Naive thymus-derived CD4-positive, alpha-beta T cell (primary cell): ENCODE data around the gene PNMA8C. TPM values are rescaled to one million over a fixed set of nuclear protein-coding genes. Genes with fewer than 3 reads are reported as not detected.

Source experiments
- ATAC-seq: fragments of 150-1000 bp; cut with Tn5 transposase; 2 replicates; pipeline ENCODE4 v1.10.0; 2021; ENCODE audit warnings: mild to moderate bottlenecking, moderate library complexity
- CTCF ChIA-PET: fragments of 350-600 bp; sonication (Branson Sonifier 250); formaldehyde crosslinking; loops from one replicate; lab custom pipeline; 2021; ENCODE audit warnings: antibody characterized with exemption; lab: Charles Lee
- POLR2A ChIA-PET: fragments of 350-600 bp; sonication (Branson Sonifier 250); formaldehyde crosslinking; loops from one replicate; lab custom pipeline; 2021; ENCODE audit warnings: antibody characterized with exemption, inconsistent platforms; lab: Charles Lee
- DNase-seq, 9 donors: peaks; one replicate each; pipeline versions ENCODE4 v3.0.0 to v3.0.0-alpha.2; 2020 to 2022; ENCODE audit warnings: mixed read lengths in 1 of 9
- H3K27ac ChIP-seq: one replicate; pipeline ENCODE4 v1.7.0; 2013; ENCODE audit warnings: mild to moderate bottlenecking, low read depth, low read length, moderate library complexity
- H3K27me3 ChIP-seq, 2 donors: one replicate each; pipeline ENCODE4 v1.7.0; 2013; ENCODE audit warnings: low read length in 2 of 2, mild to moderate bottlenecking in 2 of 2, moderate library complexity in 2 of 2; ENCODE audit not compliant: control insufficient read depth in 2 of 2, insufficient read depth in 2 of 2
- H3K36me3 ChIP-seq, 3 experiments: 1 replicate in 2 of 3; 2 replicates in 1 of 3; pipeline ENCODE4 v1.7.0; 2013; ENCODE audit warnings: low read length in 3 of 3, mild to moderate bottlenecking in 3 of 3, moderate library complexity in 1 of 3; ENCODE audit not compliant: insufficient read depth in 3 of 3, control insufficient read depth in 2 of 3
- H3K4me1 ChIP-seq, 2 donors: one replicate each; pipeline ENCODE4 v1.7.0; 2013; ENCODE audit warnings: low read length in 2 of 2, mild to moderate bottlenecking in 2 of 2, moderate library complexity in 1 of 2; ENCODE audit not compliant: control insufficient read depth in 2 of 2, insufficient read depth in 2 of 2
- H3K4me3 ChIP-seq: 2 replicates; pipeline ENCODE4 v1.7.0; 2013; ENCODE audit warnings: mild to moderate bottlenecking, low read length
- H3K9me3 ChIP-seq, 3 experiments: 1 replicate in 2 of 3; 2 replicates in 1 of 3; pipeline ENCODE4 v1.7.0; 2013; ENCODE audit warnings: low read length in 3 of 3; ENCODE audit not compliant: control insufficient read depth in 2 of 3
- H3K27ac Mint-ChIP-seq, 9 donors: one replicate each; pipeline ENCODE4 v1.8.0; 2020 to 2022; ENCODE audit warnings: mixed read lengths in 9 of 9, mild to moderate bottlenecking in 8 of 9, moderate library complexity in 5 of 9, inconsistent platforms in 2 of 9
- H3K27me3 Mint-ChIP-seq, 5 donors: one replicate each; pipeline ENCODE4 v1.8.0; 2021 to 2022; ENCODE audit warnings: mixed read lengths in 5 of 5, mild to moderate bottlenecking in 1 of 5
- H3K36me3 Mint-ChIP-seq, 5 donors: one replicate each; pipeline ENCODE4 v1.8.0; 2020 to 2022; ENCODE audit warnings: mixed read lengths in 5 of 5, mild to moderate bottlenecking in 3 of 5, inconsistent platforms in 1 of 5
- H3K4me1 Mint-ChIP-seq, 7 donors: one replicate each; pipeline ENCODE4 v1.8.0; 2020 to 2022; ENCODE audit warnings: mixed read lengths in 7 of 7, mild to moderate bottlenecking in 3 of 7, inconsistent platforms in 1 of 7
- H3K4me3 Mint-ChIP-seq, 10 donors: one replicate each; pipeline ENCODE4 v1.8.0; 2020 to 2022; ENCODE audit warnings: mild to moderate bottlenecking in 10 of 10, mixed read lengths in 10 of 10, moderate library complexity in 6 of 10, inconsistent platforms in 2 of 10
- H3K9me3 Mint-ChIP-seq, 11 donors: one replicate each; pipeline ENCODE4 v1.8.0; 2020 to 2022; ENCODE audit warnings: mixed read lengths in 11 of 11, mild to moderate bottlenecking in 4 of 11, inconsistent platforms in 1 of 11, moderate library complexity in 1 of 11
- intact Hi-C, 2 donors: fragments of 100-400 bp; cut with micrococcal nuclease; formaldehyde crosslinking; loops; one replicate each; pipeline ENCODE4 v1.15.1; 2023
- polyA plus RNA-seq, 2 donors: library from polyadenylated mRNA; unstranded; fragments of 300-500 nt; fragmentation: Illumina TruSeq; gene quantifications; one replicate each; pipeline ENCODE4 v1.2.3, GENCODE V29; 2021
- total RNA-seq, 6 experiments: library from RNA in 5 of 6; stranded (reverse) in 5 of 6; gene quantifications; 1 replicate in 5 of 6; 2 replicates in 1 of 6; pipeline ENCODE4 v1.2.3 and lab custom pipeline; 2021 to 2026

PNMA8C gene
- total and polyA plus RNA-seq, 7 experiments from 2014 or later: not detected

GRCh38 chr19:46460055-46460454 is 31.3 kb upstream of the PNMA8C start:
- H3K27me3 ChIP-seq: no peaks in the 10 kb centered on the region
- ATAC-seq (no peak), DNase-seq (no peak)
- Mint-ChIP-seq H3K27ac (no peak overlapping the region), H3K4me1 (no peaks in the 10 kb centered on the region), H3K4me3 (no peak overlapping the region), H3K36me3 (peaks cover 0 to under 1% (median 0%) of the 10 kb centered on the region in 5 donors), H3K9me3 (peaks cover 0 to 3% (median 0%) of the 10 kb centered on the region in 11 donors), H3K27me3 (peaks cover 0 to 34% (median 23%) of the 10 kb centered on the region in 5 donors)
- no peaks in the 10 kb centered on the region for H3K9me3 ChIP-seq
- no peaks in the 10 kb centered on the region for H3K36me3 ChIP-seq
- H3K27ac ChIP-seq: no peak overlapping the region
- no peaks in the 10 kb centered on the region for H3K4me1 ChIP-seq
- H3K4me3 ChIP-seq: no peak overlapping the region
- ChIA-PET CTCF (no interaction called here), POLR2A (no interaction called here)
- intact Hi-C loops: no loop called here

GRCh38 chr19:46456930-46457329 is 28.2 kb upstream of the PNMA8C start:
- no peak for ATAC-seq
- no peaks in the 10 kb centered on the region for H3K27me3 ChIP-seq
- no peaks in the 10 kb centered on the region for H3K4me1 ChIP-seq
- H3K27ac Mint-ChIP-seq: no peak overlapping the region
- H3K9me3 ChIP-seq: no peaks in the 10 kb centered on the region
- H3K9me3 Mint-ChIP-seq: no peaks in the 10 kb centered on the region
- DNase-seq: no peak
- H3K27ac ChIP-seq: no peak overlapping the region
- intact Hi-C loops: no loop called here
- ChIA-PET CTCF (interaction anchor here (0.6 to 0.7 kb wide), 2 partner anchors 13 to 87 kb away, joined by 3 read pairs; no protein-coding TSS in a partner anchor), POLR2A (no interaction called here)
- H3K36me3 Mint-ChIP-seq: no peaks in the 10 kb centered on the region
- no peak overlapping the region for H3K4me3 Mint-ChIP-seq
- no peaks in the 10 kb centered on the region for H3K36me3 ChIP-seq
- H3K27me3 Mint-ChIP-seq: peaks cover 6 to 34% (median 22%) of the 10 kb centered on the region in 5 donors
- H3K4me3 ChIP-seq: no peak overlapping the region
- no peaks in the 10 kb centered on the region for H3K4me1 Mint-ChIP-seq

- H3K27me3 Mint-ChIP-seq: peaks cover 15 to 41% (median 25%) of the 10 kb centered on the region in 5 donors
- intact Hi-C loops: no loop called here
- peaks cover 0 to 8% (median 2%) of the 10 kb centered on the region in 5 donors for H3K36me3 Mint-ChIP-seq
- no peak for ATAC-seq
- Histone ChIP-seq H3K36me3 (no peaks in the 10 kb centered on the region), H3K27me3 (no peaks in the 10 kb centered on the region), H3K4me1 (no peaks in the 10 kb centered on the region), H3K27ac (no peak overlapping the region), H3K9me3 (no peaks in the 10 kb centered on the region), H3K4me3 (no peak overlapping the region)
- no peak for DNase-seq
- peaks cover 0 to 8% (median 6%) of the 10 kb centered on the region in 11 donors for H3K9me3 Mint-ChIP-seq
- H3K4me3 Mint-ChIP-seq: no peak overlapping the region
- H3K4me1 Mint-ChIP-seq: no peaks in the 10 kb centered on the region
- H3K27ac Mint-ChIP-seq: peak overlapping the region in 1 of 9 donors; percentile 8
- CTCF ChIA-PET: interaction anchor here (0.5 kb wide), 1 partner anchor 59 kb away, joined by 3 read pairs; no protein-coding TSS in a partner anchor
- POLR2A ChIA-PET: no interaction called here
These were observed 25.5 kb upstream of the PNMA8C start for GRCh38 chr19:46454244-46454643.

- no peaks in the 10 kb centered on the region for H3K4me1 Mint-ChIP-seq
- peaks cover 10 to 41% (median 26%) of the 10 kb centered on the region in 5 donors for H3K27me3 Mint-ChIP-seq
- no peak for DNase-seq
- H3K27ac ChIP-seq: no peak overlapping the region
- H3K9me3 ChIP-seq: no peaks in the 10 kb centered on the region
- ChIA-PET CTCF (no interaction called here), POLR2A (no interaction called here)
- no peak overlapping the region for H3K4me3 ChIP-seq
- H3K9me3 Mint-ChIP-seq: peaks cover 0 to 10% (median 7%) of the 10 kb centered on the region in 11 donors
- H3K36me3 Mint-ChIP-seq: peaks cover 0 to 8% (median 3%) of the 10 kb centered on the region in 5 donors
- intact Hi-C loops: no loop called here
- H3K36me3 ChIP-seq: no peaks in the 10 kb centered on the region
- ATAC-seq: no peak
- no peak overlapping the region for H3K27ac Mint-ChIP-seq
- H3K4me3 Mint-ChIP-seq: no peak overlapping the region
- no peaks in the 10 kb centered on the region for H3K27me3 ChIP-seq
- H3K4me1 ChIP-seq: no peaks in the 10 kb centered on the region
These were observed 24.9 kb upstream of the PNMA8C start for GRCh38 chr19:46453661-46454060.

GRCh38 chr19:46452186-46452585 is 23.4 kb upstream of the PNMA8C start:
- intact Hi-C loops: no loop called here
- Mint-ChIP-seq H3K4me1 (no peaks in the 10 kb centered on the region), H3K36me3 (peaks cover 0 to 8% (median 3%) of the 10 kb centered on the region in 5 donors), H3K27ac (no peak overlapping the region), H3K9me3 (peaks cover 0 to 10% (median 7%) of the 10 kb centered on the region in 11 donors), H3K4me3 (no peak overlapping the region), H3K27me3 (peaks cover 7 to 32% (median 18%) of the 10 kb centered on the region in 5 donors)
- CTCF ChIA-PET: interaction anchor here (0.7 kb wide), 1 partner anchor 68 kb away, joined by 3 read pairs; no protein-coding TSS in a partner anchor
- Histone ChIP-seq H3K36me3 (no peaks in the 10 kb centered on the region), H3K4me3 (no peak overlapping the region), H3K4me1 (no peaks in the 10 kb centered on the region), H3K9me3 (no peaks in the 10 kb centered on the region), H3K27me3 (no peaks in the 10 kb centered on the region), H3K27ac (no peak overlapping the region)
- ATAC-seq (no peak), DNase-seq (no peak)
- POLR2A ChIA-PET: no interaction called here

GRCh38 chr19:46451352-46451751 is 22.6 kb upstream of the PNMA8C start:
- intact Hi-C loops: no loop called here
- Mint-ChIP-seq H3K9me3 (peaks cover 0 to 10% (median 7%) of the 10 kb centered on the region in 11 donors), H3K36me3 (peaks cover 0 to 8% (median 3%) of the 10 kb centered on the region in 5 donors), H3K4me3 (no peak overlapping the region), H3K27ac (no peak overlapping the region), H3K4me1 (no peaks in the 10 kb centered on the region), H3K27me3 (peaks cover 4 to 28% (median 19%) of the 10 kb centered on the region in 5 donors)
- Histone ChIP-seq H3K27ac (no peak overlapping the region), H3K36me3 (no peaks in the 10 kb centered on the region), H3K27me3 (no peaks in the 10 kb centered on the region), H3K4me3 (no peak overlapping the region), H3K4me1 (no peaks in the 10 kb centered on the region), H3K9me3 (no peaks in the 10 kb centered on the region)
- no peak for DNase-seq
- POLR2A ChIA-PET: no interaction called here
- no peak for ATAC-seq
- CTCF ChIA-PET: interaction anchor here (0.6 to 0.7 kb wide), 2 partner anchors 55 to 67 kb away, joined by 3 to 5 read pairs; no protein-coding TSS in a partner anchor

- Mint-ChIP-seq H3K36me3 (peaks cover 0 to 8% (median 3%) of the 10 kb centered on the region in 5 donors), H3K27me3 (peaks cover 5 to 25% (median 18%) of the 10 kb centered on the region in 5 donors), H3K27ac (no peak overlapping the region), H3K4me3 (no peak overlapping the region), H3K9me3 (peaks cover 0 to 10% (median 7%) of the 10 kb centered on the region in 11 donors), H3K4me1 (no peaks in the 10 kb centered on the region)
- no peaks in the 10 kb centered on the region for H3K36me3 ChIP-seq
- no peaks in the 10 kb centered on the region for H3K9me3 ChIP-seq
- no peak overlapping the region for H3K4me3 ChIP-seq
- ATAC-seq: no peak
- no peaks in the 10 kb centered on the region for H3K4me1 ChIP-seq
- POLR2A ChIA-PET: no interaction called here
- intact Hi-C loops: no loop called here
- H3K27me3 ChIP-seq: no peaks in the 10 kb centered on the region
- no peak overlapping the region for H3K27ac ChIP-seq
- no peak for DNase-seq
- CTCF ChIA-PET: interaction anchor here (0.6 kb wide), 1 partner anchor 54 kb away, joined by 5 read pairs; no protein-coding TSS in a partner anchor
These were observed 22.0 kb upstream of the PNMA8C start for GRCh38 chr19:46450737-46451136.
